Measurements from ENCODE around the gene RILPL2.
"Not testable (repeated sequence)": the region's sequence is repeated elsewhere in the genome, so short reads cannot be mapped to it uniquely, and the experiment has no call there.

Gene RILPL2

DNA sequence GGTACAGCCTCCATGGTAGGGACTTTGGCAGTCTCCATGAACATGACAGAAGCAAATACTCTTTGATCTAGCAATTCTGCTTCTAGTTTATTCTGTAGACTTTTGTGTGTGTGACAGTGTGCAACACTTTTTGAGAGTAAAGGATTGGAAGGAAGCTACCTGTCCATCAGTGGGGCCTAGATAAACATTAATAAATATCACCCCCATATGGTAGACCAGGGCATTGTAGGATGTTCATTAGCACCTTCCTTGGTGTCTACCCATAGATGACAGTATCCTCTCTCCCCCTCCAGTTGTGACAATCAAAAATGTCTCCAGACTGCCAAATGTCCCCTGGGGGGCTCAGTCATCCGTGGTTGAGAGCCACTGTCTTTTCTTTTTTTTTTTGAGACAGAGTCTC, 32.3 kb upstream of the RILPL2 start:
- H3K4me1 ChIP-seq (ENCODE audit: low read length): no peaks in the 10 kb centered on the region
- H3K9ac ChIP-seq (ENCODE audit: low read length): no peak overlapping the region
- no peaks in the 10 kb centered on the region for H3F3A ChIP-seq (ENCODE audit: insufficient read depth, low read length)
- no peak for DNase-seq
- H3K36me3 ChIP-seq (replicated peaks; ENCODE audit: insufficient read depth, low read length): no peaks in the 10 kb centered on the region
- H3K27me3 ChIP-seq (replicated peaks; ENCODE audit: insufficient read depth, low read length): no peaks in the 10 kb centered on the region
- no peak overlapping the region for H3K4me3 ChIP-seq (ENCODE audit: low read length)
- no peaks in the 10 kb centered on the region for H3K9me2 ChIP-seq (replicated peaks; ENCODE audit: insufficient read depth, low read length)
- H3K4me2 ChIP-seq (ENCODE audit: low read depth, low read length): no peak overlapping the region
- H3K79me2 ChIP-seq (ENCODE audit: low read length): no peaks in the 10 kb centered on the region; the same call in 1 of the 2 replicates
- H3K27ac ChIP-seq (ENCODE audit: low read length): no peak overlapping the region
- no peaks in the 10 kb centered on the region for H3K9me3 ChIP-seq (replicated peaks; ENCODE audit: insufficient read depth, low read length)
- no peak overlapping the region for H2AFZ ChIP-seq (ENCODE audit: low read length)
- no peak for TF ChIP-seq EZH2phosphoT487 (IDR thresholded peaks at IDR 0.05; ENCODE audit: low read length)
- TF ChIP-seq, protein P1, sequence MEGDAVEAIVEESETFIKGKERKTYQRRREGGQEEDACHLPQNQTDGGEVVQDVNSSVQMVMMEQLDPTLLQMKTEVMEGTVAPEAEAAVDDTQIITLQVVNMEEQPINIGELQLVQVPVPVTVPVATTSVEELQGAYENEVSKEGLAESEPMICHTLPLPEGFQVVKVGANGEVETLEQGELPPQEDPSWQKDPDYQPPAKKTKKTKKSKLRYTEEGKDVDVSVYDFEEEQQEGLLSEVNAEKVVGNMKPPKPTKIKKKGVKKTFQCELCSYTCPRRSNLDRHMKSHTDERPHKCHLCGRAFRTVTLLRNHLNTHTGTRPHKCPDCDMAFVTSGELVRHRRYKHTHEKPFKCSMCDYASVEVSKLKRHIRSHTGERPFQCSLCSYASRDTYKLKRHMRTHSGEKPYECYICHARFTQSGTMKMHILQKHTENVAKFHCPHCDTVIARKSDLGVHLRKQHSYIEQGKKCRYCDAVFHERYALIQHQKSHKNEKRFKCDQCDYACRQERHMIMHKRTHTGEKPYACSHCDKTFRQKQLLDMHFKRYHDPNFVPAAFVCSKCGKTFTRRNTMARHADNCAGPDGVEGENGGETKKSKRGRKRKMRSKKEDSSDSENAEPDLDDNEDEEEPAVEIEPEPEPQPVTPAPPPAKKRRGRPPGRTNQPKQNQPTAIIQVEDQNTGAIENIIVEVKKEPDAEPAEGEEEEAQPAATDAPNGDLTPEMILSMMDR (IDR thresholded peaks at IDR 0.05; ENCODE audit: low read length): peak; percentile 22
- H4K20me1 ChIP-seq (ENCODE audit: insufficient read depth, low read length): no peaks in the 10 kb centered on the region

DNA sequence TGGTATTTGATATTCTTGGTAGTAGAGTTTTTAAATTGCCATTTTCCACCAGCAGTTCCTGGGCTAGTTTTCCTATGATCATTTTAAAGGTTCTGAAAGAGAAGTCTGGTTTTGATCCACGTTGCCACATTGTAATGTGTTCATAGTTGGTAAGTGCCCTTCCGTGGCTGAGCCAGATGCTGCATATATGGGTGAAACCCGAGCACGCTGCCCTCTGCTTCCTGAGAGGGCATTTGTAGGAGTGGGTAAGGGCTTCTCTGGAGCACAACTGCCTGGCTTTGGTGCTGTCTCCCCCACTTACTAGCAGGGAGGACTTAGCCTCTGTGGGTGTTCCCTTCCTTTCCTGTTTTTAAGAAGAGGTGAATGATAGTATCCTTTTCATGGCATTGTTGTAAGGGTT, 28.6 kb upstream of the RILPL2 start:
- Histone ChIP-seq H3K9ac (ENCODE audit: low read length) (no peak overlapping the region), H3K36me3 (replicated peaks; ENCODE audit: insufficient read depth, low read length) (no peaks in the 10 kb centered on the region)
- no peak for TF ChIP-seq EZH2 (optimal IDR thresholded peaks at IDR 0.05; ENCODE audit: low read depth, low read length)
- TF ChIP-seq, protein P1 (IDR thresholded peaks at IDR 0.05; ENCODE audit: low read length): no peak
- no peak for TF ChIP-seq EZH2phosphoT487 (IDR thresholded peaks at IDR 0.05; ENCODE audit: low read length)

DNA sequence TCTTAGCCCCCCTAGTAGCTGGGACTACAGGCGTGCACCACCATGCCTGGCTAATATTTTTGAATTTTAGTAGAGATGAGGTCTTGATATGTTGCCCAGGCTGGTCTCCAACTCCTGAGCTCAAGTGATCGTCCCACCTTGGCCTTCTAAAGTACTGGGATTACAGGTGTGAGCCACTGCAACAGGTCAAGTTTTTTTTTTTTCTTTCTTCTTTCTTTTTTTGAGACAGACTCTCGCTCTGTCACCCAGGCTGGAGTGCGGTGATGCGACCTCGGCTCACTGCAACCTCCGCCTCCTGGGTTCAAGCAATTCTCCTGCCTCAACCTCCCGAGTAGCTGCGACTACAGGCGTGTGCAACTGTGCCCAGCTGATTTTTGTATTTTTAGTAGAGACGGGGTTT, 26.7 kb upstream of the RILPL2 start:
- H3K36me3 ChIP-seq (replicated peaks; ENCODE audit: insufficient read depth, low read length): not testable (repeated sequence)
- peaks cover 15% of the 10 kb centered on the region for H3K79me2 ChIP-seq (ENCODE audit: low read length)

More for the DNA sequence above, 28.6 kb upstream of the RILPL2 start:
- DNase-seq: no peak
- H3K27me3 ChIP-seq (replicated peaks; ENCODE audit: insufficient read depth, low read length): no peaks in the 10 kb centered on the region
- no peaks in the 10 kb centered on the region for H3K9me3 ChIP-seq (replicated peaks; ENCODE audit: insufficient read depth, low read length)
- H3K27ac ChIP-seq (ENCODE audit: low read length): no peak overlapping the region
- H3K4me2 ChIP-seq (ENCODE audit: low read depth, low read length): no peak overlapping the region
- no peaks in the 10 kb centered on the region for H4K20me1 ChIP-seq (ENCODE audit: insufficient read depth, low read length)
- no peak overlapping the region for H3K4me3 ChIP-seq (ENCODE audit: low read length)
- H3K9me2 ChIP-seq (replicated peaks; ENCODE audit: insufficient read depth, low read length): no peaks in the 10 kb centered on the region
- H3K79me2 ChIP-seq (ENCODE audit: low read length): peaks cover 6% of the 10 kb centered on the region
- H3K4me1 ChIP-seq (ENCODE audit: low read length): no peaks in the 10 kb centered on the region
- H2AFZ ChIP-seq (ENCODE audit: low read length): no peak overlapping the region
- H3F3A ChIP-seq (ENCODE audit: insufficient read depth, low read length): no peaks in the 10 kb centered on the region

DNA sequence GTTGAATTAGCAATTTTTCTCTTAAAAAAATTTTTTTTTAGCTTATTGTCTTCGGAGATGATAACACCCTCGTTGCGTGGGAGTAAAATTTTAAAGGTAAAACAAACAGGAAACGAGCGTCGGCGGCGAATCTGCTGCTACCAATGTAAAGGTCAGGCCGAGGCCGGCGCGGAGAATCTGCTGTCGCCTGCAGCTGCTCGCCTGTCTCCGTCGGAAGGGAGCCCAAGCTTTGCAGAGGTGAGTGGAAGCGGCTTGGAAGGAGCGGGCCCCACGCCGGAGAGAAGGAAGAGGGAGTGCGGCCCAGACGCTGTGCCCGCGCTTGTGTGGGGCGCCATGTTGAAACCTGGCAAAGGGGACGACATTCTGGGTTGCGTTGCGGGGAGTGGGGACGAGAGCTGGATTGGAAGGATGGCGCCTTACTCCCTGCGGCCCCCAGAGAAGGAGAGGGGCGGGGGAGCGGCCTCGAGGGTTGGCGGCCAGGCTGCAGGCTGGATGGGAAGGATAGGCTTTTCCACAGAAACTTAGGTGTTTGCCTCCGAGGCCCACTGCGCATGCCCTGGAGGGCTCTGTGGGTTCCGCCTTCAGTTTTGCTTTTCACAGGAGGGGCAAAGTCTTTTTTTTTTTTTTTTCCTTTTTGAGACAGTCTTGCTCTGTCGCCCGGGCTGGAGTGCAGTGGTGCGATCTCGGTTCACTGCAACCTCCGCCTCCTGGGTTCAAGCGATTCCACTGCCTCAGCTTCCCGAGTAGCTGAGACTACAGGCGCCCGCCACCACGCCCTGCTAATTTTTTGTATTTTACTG, 21.7 kb upstream of the RILPL2 start, which contains the start of gene SNRNP35:
SNRNP35 (plus strand) TSS at position 160 of the 800 bp plus-strand sequence. CDS start 7,402 bp downstream, outside the sequence.
- Histone ChIP-seq H3F3A (ENCODE audit: insufficient read depth, low read length) (no peaks in the 10 kb centered on the region), H3K9me3 (replicated peaks; ENCODE audit: insufficient read depth, low read length) (no peaks in the 10 kb centered on the region), H3K36me3 (replicated peaks; ENCODE audit: insufficient read depth, low read length) (no peaks in the 10 kb centered on the region), H3K27ac (ENCODE audit: low read length) (peak within 1 kb of the TSS; percentile 95), H3K4me3 (ENCODE audit: low read length) (peak within 1 kb of the TSS; percentile 89), H4K20me1 (ENCODE audit: insufficient read depth, low read length) (no peaks in the 10 kb centered on the region), H3K79me2 (ENCODE audit: low read length) (peaks cover 15% of the 10 kb centered on the region), H3K4me1 (ENCODE audit: low read length) (no peaks in the 10 kb centered on the region), H3K9ac (ENCODE audit: low read length) (peak within 1 kb of the TSS; percentile 96), H2AFZ (ENCODE audit: low read length) (peak within 1 kb of the TSS; percentile 81), H3K9me2 (replicated peaks; ENCODE audit: insufficient read depth, low read length) (no peaks in the 10 kb centered on the region), H3K4me2 (ENCODE audit: low read depth, low read length) (peak within 1 kb of the TSS; percentile 47), H3K27me3 (replicated peaks; ENCODE audit: insufficient read depth, low read length) (no peaks in the 10 kb centered on the region)
- DNase-seq: peak; percentile 65
- TF ChIP-seq EZH2phosphoT487 (IDR thresholded peaks at IDR 0.05; ENCODE audit: low read length): no peak
- TF ChIP-seq EZH2 (optimal IDR thresholded peaks at IDR 0.05; ENCODE audit: low read depth, low read length): no peak
- TF ChIP-seq, protein P1 (IDR thresholded peaks at IDR 0.05; ENCODE audit: low read length): no peak

More for the DNA sequence above, 26.7 kb upstream of the RILPL2 start:
- H3K9me2 ChIP-seq (replicated peaks; ENCODE audit: insufficient read depth, low read length); H4K20me1 ChIP-seq (ENCODE audit: insufficient read depth, low read length); H3K4me3 ChIP-seq (ENCODE audit: low read length); H3K4me2 ChIP-seq (ENCODE audit: low read depth, low read length); DNase-seq; H3K27me3 ChIP-seq (replicated peaks; ENCODE audit: insufficient read depth, low read length); H3K9ac ChIP-seq (ENCODE audit: low read length); H2AFZ ChIP-seq (ENCODE audit: low read length); H3K27ac ChIP-seq (ENCODE audit: low read length); H3K4me1 ChIP-seq (ENCODE audit: low read length); H3F3A ChIP-seq (ENCODE audit: insufficient read depth, low read length); H3K9me3 ChIP-seq (replicated peaks; ENCODE audit: insufficient read depth, low read length): not testable (repeated sequence)
